DOHH2 (cell line): ENCODE measurements around the gene HAPLN3.

Experiments
- H3F3A ChIP-seq: fragments of 200-600 bp; sonication (generic), shearing (Covaris generic); 2 replicates; pipeline ENCODE4 v1.6.0; 2016; ENCODE audit warnings: antibody characterized with exemption, mild to moderate bottlenecking; ENCODE audit not compliant: control insufficient read depth, insufficient read depth
- H3K27ac ChIP-seq: fragments of 200-600 bp; sonication (generic); 2 replicates; pipeline ENCODE4 v1.5.1; 2014; ENCODE audit warnings: low read depth, mild to moderate bottlenecking, low read length, moderate library complexity
- H3K27me3 ChIP-seq: fragments of 200-600 bp; sonication (generic); 2 replicates; pipeline ENCODE4 v1.6.1; 2014; ENCODE audit warnings: mild to moderate bottlenecking, low read length, mixed read lengths; ENCODE audit not compliant: control insufficient read depth
- H3K36me3 ChIP-seq: fragments of 200-600 bp; sonication (generic); 2 replicates; pipeline ENCODE4 v1.6.1; 2014; ENCODE audit warnings: mild to moderate bottlenecking, low read length, moderate library complexity, mixed read lengths; ENCODE audit not compliant: control insufficient read depth
- H3K4me1 ChIP-seq: fragments of 200-600 bp; sonication (generic); 2 replicates; pipeline ENCODE4 v1.6.1; 2014; ENCODE audit warnings: mild to moderate bottlenecking, low read length, mixed read lengths; ENCODE audit not compliant: control insufficient read depth
- H3K4me2 ChIP-seq: fragments of 200-600 bp; sonication (generic); 2 replicates; pipeline ENCODE4 v1.6.0; 2014; ENCODE audit warnings: mild to moderate bottlenecking, low read length, moderate library complexity
- H3K4me3 ChIP-seq: fragments of 200-600 bp; sonication (generic); 2 replicates; pipeline ENCODE4 v1.5.1; 2014; ENCODE audit warnings: mild to moderate bottlenecking, low read length, mixed read lengths
- H3K79me2 ChIP-seq: fragments of 200-600 bp; sonication (generic); 2 replicates; pipeline ENCODE4 v1.6.1; 2014; ENCODE audit warnings: mild to moderate bottlenecking, low read length, mixed read lengths; ENCODE audit not compliant: control insufficient read depth
- H3K9me2 ChIP-seq: fragments of 200-600 bp; sonication (generic); replicated peaks from 2 replicates; pipeline ENCODE4 v1.6.1; 2014; ENCODE audit warnings: mild to moderate bottlenecking, low read length, mixed read lengths; ENCODE audit not compliant: control insufficient read depth
- H3K9me3 ChIP-seq: fragments of 200-600 bp; sonication (generic); 2 replicates; pipeline ENCODE4 v1.6.1; 2014; ENCODE audit warnings: antibody characterized with exemption, low read length, mixed read lengths; ENCODE audit not compliant: control insufficient read depth, insufficient read depth
- H4K20me1 ChIP-seq: fragments of 200-600 bp; sonication (generic); 2 replicates; pipeline ENCODE4 v1.6.0; 2014; ENCODE audit warnings: low read depth, mild to moderate bottlenecking, antibody characterized with exemption, low read length, moderate library complexity; ENCODE audit not compliant: control insufficient read depth, insufficient read depth
- EZH2phosphoT487 ChIP-seq: fragments of 200-600 bp; sonication (generic); IDR thresholded peaks from 2 replicates; pipeline ENCODE4 v1.6.1; 2017; ENCODE audit warnings: borderline replicate concordance, mild to moderate bottlenecking, antibody characterized with exemption, low read length, moderate library complexity, mixed read lengths
- TF ChIP-seq, protein P1 (sequence below): fragments of 200-600 bp; sonication (generic); IDR thresholded peaks from one replicate; pipeline ENCODE4 v1.5.1; 2014; ENCODE audit warnings: antibody characterized with exemption, mild to moderate bottlenecking, low read depth, low read length; ENCODE audit not compliant: poor library complexity, severe bottlenecking

The HAPLN3 gene

DNA sequence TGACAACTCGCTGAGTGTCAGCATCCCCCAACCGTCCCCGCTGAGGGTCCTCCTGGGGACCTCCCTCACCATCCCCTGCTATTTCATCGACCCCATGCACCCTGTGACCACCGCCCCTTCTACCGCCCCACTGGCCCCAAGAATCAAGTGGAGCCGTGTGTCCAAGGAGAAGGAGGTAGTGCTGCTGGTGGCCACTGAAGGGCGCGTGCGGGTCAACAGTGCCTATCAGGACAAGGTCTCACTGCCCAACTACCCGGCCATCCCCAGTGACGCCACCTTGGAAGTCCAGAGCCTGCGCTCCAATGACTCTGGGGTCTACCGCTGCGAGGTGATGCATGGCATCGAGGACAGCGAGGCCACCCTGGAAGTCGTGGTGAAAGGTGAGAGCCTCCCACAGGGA lies 56.7 kb downstream of the HAPLN3 start:
- TF ChIP-seq, protein P1, sequence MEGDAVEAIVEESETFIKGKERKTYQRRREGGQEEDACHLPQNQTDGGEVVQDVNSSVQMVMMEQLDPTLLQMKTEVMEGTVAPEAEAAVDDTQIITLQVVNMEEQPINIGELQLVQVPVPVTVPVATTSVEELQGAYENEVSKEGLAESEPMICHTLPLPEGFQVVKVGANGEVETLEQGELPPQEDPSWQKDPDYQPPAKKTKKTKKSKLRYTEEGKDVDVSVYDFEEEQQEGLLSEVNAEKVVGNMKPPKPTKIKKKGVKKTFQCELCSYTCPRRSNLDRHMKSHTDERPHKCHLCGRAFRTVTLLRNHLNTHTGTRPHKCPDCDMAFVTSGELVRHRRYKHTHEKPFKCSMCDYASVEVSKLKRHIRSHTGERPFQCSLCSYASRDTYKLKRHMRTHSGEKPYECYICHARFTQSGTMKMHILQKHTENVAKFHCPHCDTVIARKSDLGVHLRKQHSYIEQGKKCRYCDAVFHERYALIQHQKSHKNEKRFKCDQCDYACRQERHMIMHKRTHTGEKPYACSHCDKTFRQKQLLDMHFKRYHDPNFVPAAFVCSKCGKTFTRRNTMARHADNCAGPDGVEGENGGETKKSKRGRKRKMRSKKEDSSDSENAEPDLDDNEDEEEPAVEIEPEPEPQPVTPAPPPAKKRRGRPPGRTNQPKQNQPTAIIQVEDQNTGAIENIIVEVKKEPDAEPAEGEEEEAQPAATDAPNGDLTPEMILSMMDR: no peak
- TF ChIP-seq EZH2phosphoT487: no peak
- Histone ChIP-seq H3K4me3 (no peak overlapping the region), H3K27ac (no peak overlapping the region)

DNA sequence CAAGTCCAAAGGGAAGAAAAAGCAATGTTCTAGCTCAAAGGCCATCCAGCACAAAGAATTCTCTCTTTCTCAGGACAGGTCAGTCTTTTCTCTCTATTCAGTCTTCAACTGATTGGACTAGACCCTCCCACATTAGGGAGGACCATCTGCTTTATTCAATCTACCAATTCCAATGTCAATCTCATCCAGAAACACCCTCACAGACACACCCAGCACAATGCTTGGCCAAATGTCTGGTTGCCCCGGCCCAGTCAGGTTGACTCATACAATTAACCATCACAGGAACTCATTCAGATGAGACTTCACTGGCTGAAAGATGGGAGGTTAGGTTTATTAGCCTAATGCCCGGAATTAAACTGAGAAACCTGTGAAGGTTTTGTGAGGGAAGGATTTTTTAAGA lies 59.7 kb downstream of the HAPLN3 start:
- TF ChIP-seq, protein P1: no peak
- TF ChIP-seq EZH2phosphoT487: no peak
- Histone ChIP-seq H3K4me1 (no peaks in the 10 kb centered on the region), H4K20me1 (no peaks in the 10 kb centered on the region)

More for the DNA sequence above, 56.7 kb downstream of the HAPLN3 start:
- no peaks in the 10 kb centered on the region for H3K9me2 ChIP-seq
- H3K27me3 ChIP-seq: no peaks in the 10 kb centered on the region
- H3K9me3 ChIP-seq: no peaks in the 10 kb centered on the region
- H4K20me1 ChIP-seq: no peaks in the 10 kb centered on the region
- H3K36me3 ChIP-seq: no peaks in the 10 kb centered on the region
- H3K4me2 ChIP-seq: no peak overlapping the region
- H3K79me2 ChIP-seq: no peaks in the 10 kb centered on the region
- H3F3A ChIP-seq: no peaks in the 10 kb centered on the region
- peaks cover 5% of the 10 kb centered on the region; the same call in 1 of the 2 replicates for H3K4me1 ChIP-seq

DNA sequence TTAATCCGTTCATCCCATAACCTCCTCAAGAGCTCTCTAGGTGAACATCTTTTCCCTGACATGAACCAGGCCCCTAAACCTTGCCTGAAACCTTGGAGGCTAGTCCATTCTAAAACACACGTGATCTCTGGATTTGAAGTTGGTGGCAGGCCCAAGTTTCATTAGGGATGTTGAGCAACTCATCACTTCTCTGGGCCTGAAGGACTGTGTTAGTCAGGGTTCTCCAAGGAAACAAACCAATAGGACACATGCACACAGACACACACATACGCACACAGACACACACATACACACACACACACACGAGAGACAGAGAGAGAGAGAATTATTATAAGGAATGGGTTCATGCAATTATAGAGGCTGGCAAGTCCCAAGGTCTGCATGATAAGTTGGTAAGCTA lies 60.2 kb downstream of the HAPLN3 start:
- Histone ChIP-seq H3K27me3 (no peaks in the 10 kb centered on the region), H3K4me2 (no peak overlapping the region), H3K4me3 (no peak overlapping the region), H3K36me3 (no peaks in the 10 kb centered on the region), H3K27ac (no peak overlapping the region), H3K9me2 (no peaks in the 10 kb centered on the region), H4K20me1 (no peaks in the 10 kb centered on the region), H3F3A (no peaks in the 10 kb centered on the region), H3K79me2 (no peaks in the 10 kb centered on the region), H3K4me1 (no peaks in the 10 kb centered on the region), H3K9me3 (no peaks in the 10 kb centered on the region)
- TF ChIP-seq, protein P1: no peak
- no peak for TF ChIP-seq EZH2phosphoT487

More for the DNA sequence above, 59.7 kb downstream of the HAPLN3 start:
- H3K27ac ChIP-seq: no peak overlapping the region
- no peaks in the 10 kb centered on the region for H3K79me2 ChIP-seq
- no peaks in the 10 kb centered on the region for H3K36me3 ChIP-seq
- no peaks in the 10 kb centered on the region for H3K9me2 ChIP-seq
- H3K4me3 ChIP-seq: no peak overlapping the region
- H3K4me2 ChIP-seq: no peak overlapping the region
- H3F3A ChIP-seq: no peaks in the 10 kb centered on the region
- H3K27me3 ChIP-seq: no peaks in the 10 kb centered on the region
- no peaks in the 10 kb centered on the region for H3K9me3 ChIP-seq
